ENCODE results near the gene GBA2.

DNA sequence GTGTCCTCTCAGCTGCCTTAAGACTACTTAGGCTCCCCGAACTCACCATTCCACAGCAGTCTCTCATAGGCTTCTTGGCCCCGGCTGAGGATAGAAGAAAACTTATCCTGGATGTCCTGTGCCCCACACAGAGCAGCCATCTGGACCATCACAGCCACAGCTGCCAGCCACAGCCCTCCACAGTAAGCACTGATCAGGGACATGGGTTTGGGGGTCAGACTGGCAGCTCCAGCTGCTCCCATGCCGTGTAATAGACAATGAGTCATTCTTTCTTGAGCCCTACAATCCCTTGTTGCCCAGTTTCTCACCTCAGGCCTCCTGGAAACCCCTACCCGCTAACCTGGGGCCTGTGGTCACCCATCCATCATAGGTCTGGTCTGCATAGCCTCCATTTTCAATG lies 10.8 kb downstream of the GBA2 start:
- TF ChIP-seq, protein P1, sequence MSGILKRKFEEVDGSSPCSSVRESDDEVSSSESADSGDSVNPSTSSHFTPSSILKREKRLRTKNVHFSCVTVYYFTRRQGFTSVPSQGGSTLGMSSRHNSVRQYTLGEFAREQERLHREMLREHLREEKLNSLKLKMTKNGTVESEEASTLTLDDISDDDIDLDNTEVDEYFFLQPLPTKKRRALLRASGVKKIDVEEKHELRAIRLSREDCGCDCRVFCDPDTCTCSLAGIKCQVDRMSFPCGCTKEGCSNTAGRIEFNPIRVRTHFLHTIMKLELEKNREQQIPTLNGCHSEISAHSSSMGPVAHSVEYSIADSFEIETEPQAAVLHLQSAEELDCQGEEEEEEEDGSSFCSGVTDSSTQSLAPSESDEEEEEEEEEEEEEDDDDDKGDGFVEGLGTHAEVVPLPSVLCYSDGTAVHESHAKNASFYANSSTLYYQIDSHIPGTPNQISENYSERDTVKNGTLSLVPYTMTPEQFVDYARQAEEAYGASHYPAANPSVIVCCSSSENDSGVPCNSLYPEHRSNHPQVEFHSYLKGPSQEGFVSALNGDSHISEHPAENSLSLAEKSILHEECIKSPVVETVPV (CRISPR knock-in tag; IDR thresholded peaks at IDR 0.05): no peak
- TF ChIP-seq ZFP3 (CRISPR knock-in tag; IDR thresholded peaks at IDR 0.05): no peak
- TF ChIP-seq, protein P2, sequence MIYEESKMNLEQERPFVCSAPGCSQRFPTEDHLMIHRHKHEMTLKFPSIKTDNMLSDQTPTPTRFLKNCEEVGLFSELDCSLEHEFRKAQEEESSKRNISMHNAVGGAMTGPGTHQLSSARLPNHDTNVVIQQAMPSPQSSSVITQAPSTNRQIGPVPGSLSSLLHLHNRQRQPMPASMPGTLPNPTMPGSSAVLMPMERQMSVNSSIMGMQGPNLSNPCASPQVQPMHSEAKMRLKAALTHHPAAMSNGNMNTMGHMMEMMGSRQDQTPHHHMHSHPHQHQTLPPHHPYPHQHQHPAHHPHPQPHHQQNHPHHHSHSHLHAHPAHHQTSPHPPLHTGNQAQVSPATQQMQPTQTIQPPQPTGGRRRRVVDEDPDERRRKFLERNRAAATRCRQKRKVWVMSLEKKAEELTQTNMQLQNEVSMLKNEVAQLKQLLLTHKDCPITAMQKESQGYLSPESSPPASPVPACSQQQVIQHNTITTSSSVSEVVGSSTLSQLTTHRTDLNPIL (CRISPR knock-in tag; IDR thresholded peaks at IDR 0.05; ENCODE audit: low read depth): no peak
- no peak for TF ChIP-seq ESRRG (CRISPR knock-in tag; IDR thresholded peaks at IDR 0.05)
- no peak for TF ChIP-seq PATZ1 (CRISPR knock-in tag; IDR thresholded peaks at IDR 0.05; ENCODE audit: borderline replicate concordance)
- TF ChIP-seq ZFP30 (CRISPR knock-in tag; IDR thresholded peaks at IDR 0.05): no peak
- TF ChIP-seq ZNF70 (CRISPR knock-in tag; IDR thresholded peaks at IDR 0.05): no peak
- TF ChIP-seq POU6F1 (CRISPR knock-in tag; IDR thresholded peaks at IDR 0.05; ENCODE audit: borderline replicate concordance, low read depth): no peak
- no peak for TF ChIP-seq ISL1 (CRISPR knock-in tag; IDR thresholded peaks at IDR 0.05)
- no peak for TF ChIP-seq TSHZ2 (CRISPR knock-in tag; IDR thresholded peaks at IDR 0.05)
- no peak for TF ChIP-seq TCF4 (CRISPR knock-in tag; IDR thresholded peaks at IDR 0.05; ENCODE audit: borderline replicate concordance)
- no peak for TF ChIP-seq RARB (CRISPR knock-in tag; IDR thresholded peaks at IDR 0.05)
